ENCODE measurements around the gene FBXO3.

The FBXO3 gene

DNA sequence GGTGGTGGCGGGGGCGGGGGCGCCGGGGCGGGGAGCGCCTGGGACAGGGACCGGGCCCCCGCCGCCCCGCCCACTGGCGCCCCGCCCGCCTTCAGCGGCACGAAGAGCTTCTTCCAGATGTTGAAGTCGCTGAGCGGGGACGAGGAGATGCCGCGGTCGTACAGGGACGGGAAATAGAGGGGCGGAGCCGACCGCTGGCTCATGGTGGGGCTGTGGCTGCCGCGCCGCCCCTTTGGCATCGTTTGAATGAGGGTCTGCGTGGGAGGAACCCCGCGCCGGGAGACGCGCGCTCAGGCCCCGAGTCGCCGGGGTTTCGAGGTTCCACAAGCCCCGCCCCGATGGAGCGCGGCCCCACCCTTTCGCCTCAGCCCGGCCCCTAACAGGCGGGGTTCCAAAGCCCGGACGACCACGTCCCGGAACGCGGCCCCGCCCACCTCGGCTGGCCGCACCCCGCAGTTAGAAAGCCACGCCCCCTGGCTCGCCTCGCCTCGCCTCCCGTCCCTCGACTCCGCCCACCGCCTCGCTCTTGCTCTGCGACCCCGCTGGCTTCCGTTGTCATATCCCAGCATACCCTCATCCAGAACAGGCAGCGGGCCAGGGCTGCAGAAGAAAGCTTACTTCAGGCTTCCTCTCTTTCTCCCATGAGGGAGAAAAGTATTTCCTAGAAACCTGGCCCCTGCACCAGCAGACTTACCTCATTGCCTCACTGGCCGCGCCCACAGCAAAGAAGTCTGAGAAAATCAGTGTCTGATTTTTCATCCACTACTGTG is 73.6 kb downstream of the FBXO3 start, which contains the start of gene C11orf91:
Gene C11orf91 (minus strand): TSS at position 325 of the 770 bp plus-strand sequence. CDS start 86 bp downstream, at position 239.
- H3K4me3 ChIP-seq (ENCODE audit: low read depth, low read length) = peak within 1 kb of the TSS; percentile 57
- TF ChIP-seq MYC (IDR thresholded peaks at IDR 0.05; ENCODE audit: low read depth, low read length) (peak; percentile 41; the same call in 1 of the 2 replicates), POLR2A (IDR thresholded peaks at IDR 0.05; ENCODE audit: extremely low read depth, insufficient read length) (peak; percentile 73)
- TF ChIP-seq, protein P1, sequence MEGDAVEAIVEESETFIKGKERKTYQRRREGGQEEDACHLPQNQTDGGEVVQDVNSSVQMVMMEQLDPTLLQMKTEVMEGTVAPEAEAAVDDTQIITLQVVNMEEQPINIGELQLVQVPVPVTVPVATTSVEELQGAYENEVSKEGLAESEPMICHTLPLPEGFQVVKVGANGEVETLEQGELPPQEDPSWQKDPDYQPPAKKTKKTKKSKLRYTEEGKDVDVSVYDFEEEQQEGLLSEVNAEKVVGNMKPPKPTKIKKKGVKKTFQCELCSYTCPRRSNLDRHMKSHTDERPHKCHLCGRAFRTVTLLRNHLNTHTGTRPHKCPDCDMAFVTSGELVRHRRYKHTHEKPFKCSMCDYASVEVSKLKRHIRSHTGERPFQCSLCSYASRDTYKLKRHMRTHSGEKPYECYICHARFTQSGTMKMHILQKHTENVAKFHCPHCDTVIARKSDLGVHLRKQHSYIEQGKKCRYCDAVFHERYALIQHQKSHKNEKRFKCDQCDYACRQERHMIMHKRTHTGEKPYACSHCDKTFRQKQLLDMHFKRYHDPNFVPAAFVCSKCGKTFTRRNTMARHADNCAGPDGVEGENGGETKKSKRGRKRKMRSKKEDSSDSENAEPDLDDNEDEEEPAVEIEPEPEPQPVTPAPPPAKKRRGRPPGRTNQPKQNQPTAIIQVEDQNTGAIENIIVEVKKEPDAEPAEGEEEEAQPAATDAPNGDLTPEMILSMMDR (IDR thresholded peaks at IDR 0.05; ENCODE audit: low read depth, low read length) = no peak
- TF ChIP-seq, protein P2, sequence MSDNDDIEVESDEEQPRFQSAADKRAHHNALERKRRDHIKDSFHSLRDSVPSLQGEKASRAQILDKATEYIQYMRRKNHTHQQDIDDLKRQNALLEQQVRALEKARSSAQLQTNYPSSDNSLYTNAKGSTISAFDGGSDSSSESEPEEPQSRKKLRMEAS (IDR thresholded peaks at IDR 0.05; ENCODE audit: low read depth, low read length) = peak; percentile 15; the same call in 1 of the 2 replicates
- peak; percentile 96 for DNase-seq (ENCODE audit: low read depth)

DNA sequence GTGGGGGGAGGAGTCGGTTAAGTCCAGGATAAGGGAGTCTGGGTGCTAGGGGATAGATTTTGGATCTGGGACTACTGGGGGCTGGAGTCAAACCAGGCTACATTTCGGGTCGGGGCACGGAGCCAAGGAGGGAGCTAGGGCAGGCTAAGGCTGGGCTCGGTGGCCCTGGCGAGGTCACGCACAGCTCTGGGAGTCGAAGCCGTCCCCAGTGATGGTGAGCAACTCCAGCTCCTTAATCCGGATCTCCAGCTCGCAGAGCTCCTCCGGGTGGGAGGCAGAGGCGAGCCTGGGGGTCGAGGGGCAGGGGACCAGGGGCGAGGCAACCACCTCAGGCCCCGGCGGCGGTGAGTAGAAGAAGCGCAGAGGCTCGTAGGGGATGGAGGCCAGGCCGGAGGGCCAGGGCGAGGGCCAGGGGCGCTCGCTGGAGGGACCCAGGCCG is 74.2 kb downstream of the FBXO3 start:
- DNase-seq (ENCODE audit: low read depth) = no peak
- H3K4me3 ChIP-seq (ENCODE audit: low read depth, low read length) = peak overlapping the region; percentile 57

DNA sequence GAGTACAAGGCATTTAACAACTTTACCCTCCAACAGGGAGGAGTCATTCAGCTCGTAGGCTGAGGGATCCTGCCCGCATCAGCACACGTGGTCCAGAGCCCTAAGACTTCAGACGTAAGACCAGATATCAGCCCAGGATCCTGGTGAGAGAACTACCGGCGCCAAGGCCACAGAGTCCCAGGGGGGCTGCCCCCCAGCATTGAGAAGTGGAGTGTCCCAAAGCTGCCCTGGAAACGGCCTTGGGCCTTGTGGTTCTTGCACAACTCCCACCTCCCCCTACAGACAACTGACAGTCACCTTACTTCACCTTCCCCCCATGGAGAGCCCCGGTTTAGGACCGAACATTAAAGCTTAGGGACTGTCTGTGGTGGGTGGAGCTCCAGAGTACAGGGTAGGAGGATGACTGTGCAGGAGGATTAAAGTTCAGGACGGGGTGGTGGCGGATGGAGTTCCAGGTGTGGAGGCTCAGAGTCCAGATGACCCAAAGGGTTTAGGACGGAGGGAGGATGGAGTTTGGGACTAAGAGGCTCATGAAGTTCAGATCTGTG is 74.7 kb downstream of the FBXO3 start:
- TF ChIP-seq POLR2A (IDR thresholded peaks at IDR 0.05; ENCODE audit: extremely low read depth, insufficient read length) (peak; percentile 26), MYC (IDR thresholded peaks at IDR 0.05; ENCODE audit: low read depth, low read length) (peak; percentile 84)
- TF ChIP-seq, protein P1 (IDR thresholded peaks at IDR 0.05; ENCODE audit: low read depth, low read length) = no peak
- TF ChIP-seq, protein P2 (IDR thresholded peaks at IDR 0.05; ENCODE audit: low read depth, low read length) = peak; percentile 96
- peak overlapping the region; percentile 57 for H3K4me3 ChIP-seq (ENCODE audit: low read depth, low read length)
- peak; percentile 97 for DNase-seq (ENCODE audit: low read depth)

More for the DNA sequence above, 74.2 kb downstream of the FBXO3 start:
- TF ChIP-seq MYC (IDR thresholded peaks at IDR 0.05; ENCODE audit: low read depth, low read length) (no peak), POLR2A (IDR thresholded peaks at IDR 0.05; ENCODE audit: extremely low read depth, insufficient read length) (no peak)
- TF ChIP-seq, protein P1 (IDR thresholded peaks at IDR 0.05; ENCODE audit: low read depth, low read length) = no peak

DNA sequence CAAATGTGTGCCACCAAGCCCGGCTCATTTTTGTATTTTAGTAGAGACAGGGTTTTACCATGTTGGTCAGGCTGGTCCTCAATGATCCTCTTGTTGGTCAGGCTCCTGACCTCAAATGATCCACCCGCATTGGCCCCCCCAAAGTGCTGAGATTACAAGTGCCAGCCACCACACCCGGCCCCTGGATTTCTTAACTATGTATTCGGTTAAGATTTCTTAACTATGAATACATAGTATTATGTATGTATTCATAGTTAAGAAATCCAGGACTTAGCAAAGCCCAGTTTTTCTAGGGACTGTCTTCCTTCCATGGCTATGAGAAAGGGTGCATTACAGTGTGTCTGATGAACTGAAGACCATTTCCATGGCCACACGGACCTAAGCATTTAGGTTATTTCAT is 75.4 kb downstream of the FBXO3 start:
- H3K4me3 ChIP-seq (ENCODE audit: low read depth, low read length) = peak overlapping the region; percentile 57
- TF ChIP-seq, protein P1 (IDR thresholded peaks at IDR 0.05; ENCODE audit: low read depth, low read length) = no peak
- TF ChIP-seq MYC (IDR thresholded peaks at IDR 0.05; ENCODE audit: low read depth, low read length) = no peak
- TF ChIP-seq, protein P2 (IDR thresholded peaks at IDR 0.05; ENCODE audit: low read depth, low read length) = no peak
- no peak for TF ChIP-seq POLR2A (IDR thresholded peaks at IDR 0.05; ENCODE audit: extremely low read depth, insufficient read length)
- DNase-seq (ENCODE audit: low read depth) = peak; percentile 65

DNA sequence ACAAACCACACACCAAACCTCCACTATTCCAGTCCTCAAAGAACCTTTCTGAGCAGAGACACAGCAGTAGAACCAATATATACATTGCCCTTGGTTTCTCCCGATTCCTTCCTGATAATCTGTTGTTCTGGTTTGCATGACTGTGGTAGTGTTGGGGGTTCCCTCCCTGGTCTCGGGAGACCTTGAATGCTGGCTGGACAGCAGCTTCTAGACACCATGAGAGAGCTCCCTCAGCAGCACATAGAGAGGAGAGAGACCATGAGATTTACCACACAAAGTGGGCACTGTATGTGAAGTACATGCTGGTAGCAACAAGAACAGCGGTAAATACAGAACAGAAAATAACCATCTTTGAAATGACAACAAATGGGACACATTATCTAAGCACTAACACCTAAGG is 76.3 kb downstream of the FBXO3 start:
- H3K4me3 ChIP-seq (ENCODE audit: low read depth, low read length) = no peak overlapping the region
- peak; percentile 44 for DNase-seq (ENCODE audit: low read depth)
- TF ChIP-seq POLR2A (IDR thresholded peaks at IDR 0.05; ENCODE audit: extremely low read depth, insufficient read length) (no peak), MYC (IDR thresholded peaks at IDR 0.05; ENCODE audit: low read depth, low read length) (no peak)
- TF ChIP-seq, protein P1 (IDR thresholded peaks at IDR 0.05; ENCODE audit: low read depth, low read length) = no peak
- TF ChIP-seq, protein P2 (IDR thresholded peaks at IDR 0.05; ENCODE audit: low read depth, low read length) = no peak
